K562 (cell line): Measurements from ENCODE around the gene SERPINE1. TPM values are rescaled to one million over a fixed set of nuclear protein-coding genes. Genes with fewer than 3 reads are reported as not detected.
A peak's percentile ranks its signal among the peaks of the same experiment; 100 is the strongest.

ENCODE experiments used
- ATAC-seq: fragments of 200-7000 bp; cut with Tn5 transposase; 3 replicates; pipeline ENCODE4 v1.9.1; 2020; ENCODE audit warnings: moderate library complexity
- BruUV-seq: library from RNA; stranded (reverse); fragments of 400-500 nt; replicated peaks from 2 replicates; lab custom pipeline; 2021; lab: Mats Ljungman, UMichigan
- CTCF ChIA-PET: fragments of 300-600 bp; formaldehyde crosslinking; extraction: SDS; loops from one replicate; lab custom pipeline; 2021; ENCODE audit warnings: low intra/inter-chr PET ratio; lab: Yijun Ruan, JAX
- POLR2A ChIA-PET: fragments of 300-600, 350-650 bp; sonication (Branson Sonifier 250); formaldehyde crosslinking; extraction: SDS; loops from one replicate; lab custom pipeline; 2021; ENCODE audit warnings: antibody characterized with exemption, inconsistent platforms; lab: Yijun Ruan, JAX
- DNase-seq, 4 experiments: peaks; one replicate each; pipeline versions ENCODE4 v3.0.0 to v3.0.0-alpha.2; 2011 to 2018; ENCODE audit warnings: low spot score in 3 of 4, mixed read lengths in 3 of 4; ENCODE audit errors: extremely low read depth in 1 of 4
- FAIRE-seq: peaks from 2 replicates; lab custom pipeline; 2011; peaks lifted over from hg19 to GRCh38; lab: Jason Lieb, UNC
- H2AFZ ChIP-seq: 2 replicates; pipeline ENCODE4 v1.6.0; 2011; ENCODE audit warnings: low read depth, low read length, control low read depth, inconsistent platforms
- H3K27ac ChIP-seq: fragments of 200-600 bp; 3 replicates; pipeline ENCODE4 v1.8.0; 2011; ENCODE audit warnings: low read depth, mild to moderate bottlenecking, control low read depth, inconsistent platforms, low read length, moderate library complexity, mixed read lengths; ENCODE audit errors: extremely low read depth
- H3K27me3 ChIP-seq, 2 experiments: fragments of 300-600 bp in 1 of 2; 2 replicates in 1 of 2; 3 replicates in 1 of 2; pipeline versions ENCODE4 v1.6.0 to v1.8.0; 2011; ENCODE audit warnings: inconsistent platforms in 2 of 2, low read length in 2 of 2, mild to moderate bottlenecking in 1 of 2, mixed read lengths in 1 of 2, moderate library complexity in 1 of 2; ENCODE audit not compliant: control insufficient read depth in 2 of 2, insufficient read depth in 2 of 2
- H3K36me3 ChIP-seq: fragments of 300-600 bp; 3 replicates; pipeline ENCODE4 v1.8.0; 2011; ENCODE audit warnings: mild to moderate bottlenecking, low read length, inconsistent platforms; ENCODE audit not compliant: control insufficient read depth, insufficient read depth
- H3K4me1 ChIP-seq, 2 experiments: fragments of 200-600 bp in 1 of 2; replicated peaks in 1 of 2; 2 replicates in 1 of 2; 3 replicates in 1 of 2; pipeline versions ENCODE4 v1.5.1 to v1.8.0; 2011; ENCODE audit warnings: inconsistent platforms in 2 of 2, low read length in 2 of 2, mild to moderate bottlenecking in 1 of 2, mixed read lengths in 1 of 2, moderate library complexity in 1 of 2; ENCODE audit not compliant: control insufficient read depth in 2 of 2, insufficient read depth in 2 of 2
- H3K4me2 ChIP-seq: 2 replicates; pipeline ENCODE4 v1.6.1; 2011; ENCODE audit warnings: low read length, control low read depth, inconsistent platforms, mixed read lengths; ENCODE audit not compliant: insufficient read depth
- H3K4me3 ChIP-seq: fragments of 200-600 bp; sonication (generic), shearing (Covaris generic); 2 replicates; pipeline ENCODE4 v1.5.1; 2016; ENCODE audit warnings: control low read depth, inconsistent platforms
- H3K79me2 ChIP-seq: fragments of 200-600 bp; 3 replicates; pipeline ENCODE4 v1.8.0; 2011; ENCODE audit warnings: low read length, inconsistent platforms; ENCODE audit not compliant: control insufficient read depth, insufficient read depth
- H3K9ac ChIP-seq, 2 experiments: 2 replicates each; pipeline versions ENCODE4 v1.6.0 to v1.6.1; 2011; ENCODE audit warnings: low read depth in 2 of 2, low read length in 2 of 2, control low read depth in 1 of 2, inconsistent platforms in 1 of 2, mild to moderate bottlenecking in 1 of 2, mixed read lengths in 1 of 2; ENCODE audit not compliant: insufficient read depth in 1 of 2
- H3K9me1 ChIP-seq: one replicate; pipeline ENCODE4 v1.6.0; 2011; ENCODE audit warnings: inconsistent platforms, mild to moderate bottlenecking, low read length, moderate library complexity; ENCODE audit not compliant: control insufficient read depth, insufficient read depth
- H3K9me3 ChIP-seq: replicated peaks from 2 replicates; pipeline ENCODE4 v1.5.1; 2011; ENCODE audit warnings: low read depth, low read length, inconsistent platforms; ENCODE audit not compliant: control insufficient read depth, insufficient read depth
- H4K20me1 ChIP-seq: replicated peaks from 2 replicates; pipeline ENCODE4 v1.6.1; 2011; ENCODE audit warnings: low read length, inconsistent platforms, mixed read lengths; ENCODE audit not compliant: control insufficient read depth, insufficient read depth
- ARID3B ChIP-seq: fragments of 250-450 bp; sonication (Bioruptor Pico); IDR thresholded peaks from 2 replicates; pipeline ENCODE4 v1.4.0; 2020; ENCODE audit warnings: borderline replicate concordance
- ATF2 ChIP-seq: sonication (generic); formaldehyde crosslinking; IDR thresholded peaks from 2 replicates; pipeline ENCODE4 v1.8.1; 2022; ENCODE audit warnings: missing genetic modification reagents
- FOXP1 ChIP-seq: sonication (generic); formaldehyde crosslinking; IDR thresholded peaks from 2 replicates; pipeline ENCODE4 v1.8.0; 2022; ENCODE audit warnings: mild to moderate bottlenecking, missing genetic modification reagents
- HMG20A ChIP-seq: fragments of 450-650 bp; formaldehyde crosslinking; conservative IDR thresholded peaks from 2 replicates; pipeline ENCODE4 v1.4.0; 2020; ENCODE audit warnings: mild to moderate bottlenecking, mixed read lengths
- HNRNPLL ChIP-seq: fragments of 200-400 bp; formaldehyde crosslinking; IDR thresholded peaks from 2 replicates; pipeline ENCODE4 v1.6.1; 2017; ENCODE audit warnings: low read length, low read depth, mild to moderate bottlenecking; ENCODE audit not compliant: poor library complexity, severe bottlenecking
- KAT7 ChIP-seq: sonication (generic); formaldehyde crosslinking; IDR thresholded peaks from 2 replicates; pipeline ENCODE4 v1.8.0; 2022; ENCODE audit warnings: missing genetic modification reagents, mild to moderate bottlenecking, borderline replicate concordance
- RBM22 ChIP-seq: fragments of 200-400 bp; formaldehyde crosslinking; IDR thresholded peaks from 2 replicates; pipeline ENCODE4 v1.6.1; 2018; ENCODE audit warnings: low read length, low read depth; ENCODE audit not compliant: poor library complexity, severe bottlenecking
- SMAD2 ChIP-seq: fragments of 150-350 bp; IDR thresholded peaks from 2 replicates; pipeline ENCODE4 v1.6.1; 2014; ENCODE audit warnings: low read depth, mild to moderate bottlenecking, low read length
- ZBTB34 ChIP-seq: fragments of 250-450 bp; sonication (Bioruptor Pico); IDR thresholded peaks from 2 replicates; pipeline ENCODE4 v1.8.0; 2021; ENCODE audit warnings: mild to moderate bottlenecking, moderate library complexity
- ZC3H11A ChIP-seq: IDR thresholded peaks from 2 replicates; pipeline ENCODE4 v1.6.1; 2012; ENCODE audit warnings: low read depth, low read length, improper control_type of control experiment
- ZNF354B ChIP-seq: fragments of 250-450 bp; sonication (Bioruptor Pico); IDR thresholded peaks from 2 replicates; pipeline ENCODE4 v1.4.0; 2020
- WGBS: fragments of 100-300 bp; shearing (Covaris generic); methylation state at CpG from one replicate; pipeline ENCODE4 v1.1.6; 2016; ENCODE audit warnings: low coverage, mixed read lengths; ENCODE audit not compliant: insufficient coverage; ENCODE audit errors: missing lambda C conversion rate; 5-methylcytosine and 5-hydroxymethylcytosine counted together
- in situ Hi-C: fragments of 300-500 bp; cut with MboI; formaldehyde crosslinking; loops from 4 replicates; pipeline ENCODE4 v1.15.0; 2018; ENCODE audit warnings: inconsistent platforms, mixed read lengths
- intact Hi-C: fragments of 100-400 bp; cut with micrococcal nuclease; formaldehyde crosslinking; loops from 2 replicates; pipeline ENCODE4 v1.14.2; 2022
- polyA plus RNA-seq, 8 experiments: library from polyadenylated mRNA; depleted of rRNA in 4 of 8; stranded (reverse) in 5 of 8; unstranded in 3 of 8; fragments of >200 nt; fragmentation: Nextera tagmentation in 2 of 8; fragmentation: Illumina TruSeq in 1 of 8; extraction: Ambion mirVana in 2 of 8; extraction: Trizol in 1 of 8; gene quantifications; 2 replicates each; pipeline versions ENCODE4 v1.2.1 to v1.2.3, GENCODE V29; 2011 to 2014; ENCODE audit warnings: inconsistent platforms in 1 of 8, missing spikeins in 1 of 8
- total RNA-seq, 7 experiments: library from RNA; depleted of rRNA in 6 of 7; stranded (reverse); fragments of >200 nt in 6 of 7; fragmentation: Illumina TruSeq in 2 of 7; extraction: Trizol in 2 of 7; gene quantifications; 2 replicates each; pipeline versions ENCODE4 v1.2.1 to v1.2.3, GENCODE V29; 2011 to 2021; ENCODE audit warnings: low replicate concordance in 1 of 7
- TF ChIP-seq, protein P1 (sequence below): sonication (generic); formaldehyde crosslinking; IDR thresholded peaks from 2 replicates; pipeline ENCODE4 v1.8.0; 2022; ENCODE audit warnings: missing genetic modification reagents, mild to moderate bottlenecking, borderline replicate concordance
- TF ChIP-seq, protein P2 (sequence below): fragments of 200-800 bp; sonication (Bioruptor generic); IDR thresholded peaks from 2 replicates; pipeline ENCODE4 v1.6.1; 2017; ENCODE audit warnings: missing genetic modification characterization, missing compliant biosample characterization

SERPINE1 gene
- total and polyA plus RNA-seq, 9 of the 15 experiments (the other 6 are each of a cell fraction or from before 2014, with no cell fraction given) = 0.22 to 4.8 (median 0.91) TPM

DNA sequence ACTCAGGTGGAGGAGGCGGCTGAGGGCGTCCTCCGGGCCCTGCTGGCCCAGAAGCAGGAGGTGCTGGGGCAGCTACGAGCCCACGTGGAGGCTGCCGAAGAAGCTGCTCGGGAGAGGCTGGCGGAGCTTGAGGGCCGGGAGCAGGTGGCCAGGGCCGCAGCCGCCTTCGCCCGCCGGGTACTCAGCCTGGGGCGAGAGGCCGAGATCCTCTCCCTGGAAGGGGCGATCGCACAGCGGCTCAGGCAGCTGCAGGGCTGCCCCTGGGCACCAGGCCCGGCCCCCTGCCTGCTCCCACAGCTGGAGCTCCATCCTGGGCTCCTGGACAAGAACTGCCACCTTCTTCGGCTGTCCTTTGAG, 38.9 kb upstream of the SERPINE1 start (continued):
- no peak for TF ChIP-seq HMG20A (CRISPR knock-in tag)
- TF ChIP-seq, protein P1, sequence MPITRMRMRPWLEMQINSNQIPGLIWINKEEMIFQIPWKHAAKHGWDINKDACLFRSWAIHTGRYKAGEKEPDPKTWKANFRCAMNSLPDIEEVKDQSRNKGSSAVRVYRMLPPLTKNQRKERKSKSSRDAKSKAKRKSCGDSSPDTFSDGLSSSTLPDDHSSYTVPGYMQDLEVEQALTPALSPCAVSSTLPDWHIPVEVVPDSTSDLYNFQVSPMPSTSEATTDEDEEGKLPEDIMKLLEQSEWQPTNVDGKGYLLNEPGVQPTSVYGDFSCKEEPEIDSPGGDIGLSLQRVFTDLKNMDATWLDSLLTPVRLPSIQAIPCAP (CRISPR knock-in tag) = no peak
- TF ChIP-seq FOXP1 (CRISPR knock-in tag) = no peak
- no peak for TF ChIP-seq ATF2 (CRISPR knock-in tag)
- TF ChIP-seq SMAD2 = no peak
- TF ChIP-seq ZNF354B = no peak
- TF ChIP-seq, all 486 proteins: peak for 0

GRCh38 chr7:101088858-101089529, 37.9 kb upstream of the SERPINE1 start:
- in situ Hi-C loops = no loop called here
- no peaks in the 10 kb centered on the region; the same call in none of the 2 replicates for H4K20me1 ChIP-seq
- no peak overlapping the region for H3K4me2 ChIP-seq
- no peaks in the 10 kb centered on the region for H3K9me1 ChIP-seq
- H2AFZ ChIP-seq = no peak overlapping the region
- H3K4me1 ChIP-seq = peaks cover 11 to 37% of the 10 kb centered on the region in 2 experiments; a peak in 4 of 5 replicates
- ATAC-seq (no peak), FAIRE-seq (no peak), DNase-seq (no peak)
- H3K9me3 ChIP-seq = no peaks in the 10 kb centered on the region
- H3K79me2 ChIP-seq = peaks cover 21% of the 10 kb centered on the region
- BruUV-seq = no TSS peak
- ChIA-PET CTCF (no interaction called here), POLR2A (interaction anchor here (0.5 to 0.9 kb wide), 2 partner anchors 12 to 188 kb away, joined by 3 to 4 read pairs; no protein-coding TSS in a partner anchor)
- H3K36me3 ChIP-seq = peaks cover 30% of the 10 kb centered on the region; the same call in 2 of the 3 replicates
- H3K4me3 ChIP-seq = no peak overlapping the region
- intact Hi-C loops = no loop called here
- H3K27me3 ChIP-seq = no peaks in the 10 kb centered on the region
- H3K9ac ChIP-seq = peak overlapping the region in 1 of 2 experiments; percentile 62; a peak in 1 of 4 replicates
- WGBS = 95% methylated on average over 29 of the region's 41 CpGs
- H3K27ac ChIP-seq = no peak overlapping the region
- no peak for TF ChIP-seq KAT7 (CRISPR knock-in tag)
- TF ChIP-seq HNRNPLL = no peak
- no peak for TF ChIP-seq ZBTB34 (CRISPR knock-in tag)
- no peak for TF ChIP-seq ZC3H11A
- TF ChIP-seq, protein P2, sequence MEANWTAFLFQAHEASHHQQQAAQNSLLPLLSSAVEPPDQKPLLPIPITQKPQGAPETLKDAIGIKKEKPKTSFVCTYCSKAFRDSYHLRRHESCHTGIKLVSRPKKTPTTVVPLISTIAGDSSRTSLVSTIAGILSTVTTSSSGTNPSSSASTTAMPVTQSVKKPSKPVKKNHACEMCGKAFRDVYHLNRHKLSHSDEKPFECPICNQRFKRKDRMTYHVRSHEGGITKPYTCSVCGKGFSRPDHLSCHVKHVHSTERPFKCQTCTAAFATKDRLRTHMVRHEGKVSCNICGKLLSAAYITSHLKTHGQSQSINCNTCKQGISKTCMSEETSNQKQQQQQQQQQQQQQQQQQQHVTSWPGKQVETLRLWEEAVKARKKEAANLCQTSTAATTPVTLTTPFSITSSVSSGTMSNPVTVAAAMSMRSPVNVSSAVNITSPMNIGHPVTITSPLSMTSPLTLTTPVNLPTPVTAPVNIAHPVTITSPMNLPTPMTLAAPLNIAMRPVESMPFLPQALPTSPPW (CRISPR knock-in tag) = no peak
- TF ChIP-seq RBM22 = peak; percentile 78
- TF ChIP-seq ARID3B (CRISPR knock-in tag) = no peak
